Mucosa of stomach (tissue), 1 donor: ENCODE measurements around the gene DYNLT3.

Source experiments
- H3K27me3 ChIP-seq: one replicate; pipeline ENCODE4 v1.7.0; 2013; ENCODE audit warnings: mild to moderate bottlenecking, low read length; ENCODE audit not compliant: control insufficient read depth, insufficient read depth
- H3K36me3 ChIP-seq: one replicate; pipeline ENCODE4 v1.7.0; 2013; ENCODE audit warnings: low read length; ENCODE audit not compliant: control insufficient read depth, insufficient read depth
- H3K4me1 ChIP-seq: one replicate; pipeline ENCODE4 v1.7.0; 2013; ENCODE audit warnings: mild to moderate bottlenecking, low read length; ENCODE audit not compliant: control insufficient read depth, insufficient read depth
- H3K4me3 ChIP-seq: one replicate; pipeline ENCODE4 v1.7.0; 2013; ENCODE audit warnings: low read length
- H3K9ac ChIP-seq: one replicate; pipeline ENCODE4 v1.7.0; 2013; ENCODE audit warnings: mild to moderate bottlenecking, low read length, moderate library complexity
- H3K9me3 ChIP-seq: one replicate; pipeline ENCODE4 v1.7.0; 2013; ENCODE audit warnings: mild to moderate bottlenecking, low read length, moderate library complexity; ENCODE audit not compliant: control insufficient read depth
- donor health status: Pancreatic carcinoma.

The DYNLT3 gene, protein sequence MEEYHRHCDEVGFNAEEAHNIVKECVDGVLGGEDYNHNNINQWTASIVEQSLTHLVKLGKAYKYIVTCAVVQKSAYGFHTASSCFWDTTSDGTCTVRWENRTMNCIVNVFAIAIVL

GRCh38 chrX:37846934-37847732, at the start of gene DYNLT3:
Gene DYNLT3 (minus strand): TSS chrX:37847571. CDS start chrX:37847510, 61 bp downstream.
- peak within 1 kb of the TSS; percentile 86 for H3K9ac ChIP-seq

DNA sequence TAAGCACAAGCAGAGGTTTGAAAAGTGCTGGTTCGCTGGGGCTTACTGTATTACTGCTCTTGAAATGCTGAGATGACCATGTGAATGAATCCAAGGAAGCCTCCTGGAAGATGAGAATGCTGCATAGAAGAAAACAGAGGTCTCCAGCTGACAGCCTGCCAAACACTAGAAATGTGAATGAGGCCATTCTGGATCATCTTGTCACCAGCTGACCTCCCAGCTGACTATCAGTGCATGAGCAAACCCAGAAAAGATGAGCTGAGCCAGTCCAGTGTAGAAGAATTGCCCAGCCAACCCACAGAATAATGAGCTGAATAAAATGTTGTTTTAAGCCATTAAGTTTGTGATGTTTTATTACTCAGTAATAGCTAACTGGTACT, 49.1 kb upstream of the DYNLT3 start:
- H3K4me3 ChIP-seq, result no peak overlapping the region
- H3K27me3 ChIP-seq, result no peaks in the 10 kb centered on the region
- no peaks in the 10 kb centered on the region for H3K4me1 ChIP-seq
- H3K36me3 ChIP-seq, result no peaks in the 10 kb centered on the region
- no peak overlapping the region for H3K9ac ChIP-seq
- no peaks in the 10 kb centered on the region for H3K9me3 ChIP-seq

More at GRCh38 chrX:37846934-37847732, at the start of gene DYNLT3:
- peak within 1 kb of the TSS; percentile 28 for H3K4me3 ChIP-seq
- no peaks in the 10 kb centered on the region for H3K36me3 ChIP-seq
- H3K9me3 ChIP-seq, result no peaks in the 10 kb centered on the region
- no peaks in the 10 kb centered on the region for H3K4me1 ChIP-seq
- H3K27me3 ChIP-seq, result no peaks in the 10 kb centered on the region

GRCh38 chrX:37895795-37896510, 48.6 kb upstream of the DYNLT3 start:
- H3K36me3 ChIP-seq, result no peaks in the 10 kb centered on the region
- no peaks in the 10 kb centered on the region for H3K9me3 ChIP-seq
- no peak overlapping the region for H3K9ac ChIP-seq
- H3K27me3 ChIP-seq, result no peaks in the 10 kb centered on the region
- no peaks in the 10 kb centered on the region for H3K4me1 ChIP-seq
- no peak overlapping the region for H3K4me3 ChIP-seq

DNA sequence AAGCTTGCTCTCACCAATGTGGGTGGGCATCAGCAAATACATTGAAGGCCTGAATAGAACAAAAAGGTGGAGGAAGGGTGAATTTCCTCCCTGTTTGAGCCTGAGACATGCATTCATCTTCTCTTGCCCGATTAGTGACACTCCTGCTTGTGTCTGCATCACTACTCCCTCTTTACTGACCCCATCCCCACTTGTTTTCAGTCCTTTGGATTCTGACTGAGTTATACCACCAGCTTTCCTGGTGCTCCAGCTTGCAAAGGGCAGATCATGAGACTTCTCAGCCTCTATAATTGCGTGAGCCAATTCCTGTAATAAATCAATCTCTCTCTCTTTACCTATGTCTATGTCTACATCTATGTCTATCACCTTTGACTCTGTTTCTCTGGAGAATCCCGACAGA, 47.4 kb upstream of the DYNLT3 start:
- no peaks in the 10 kb centered on the region for H3K27me3 ChIP-seq

DNA sequence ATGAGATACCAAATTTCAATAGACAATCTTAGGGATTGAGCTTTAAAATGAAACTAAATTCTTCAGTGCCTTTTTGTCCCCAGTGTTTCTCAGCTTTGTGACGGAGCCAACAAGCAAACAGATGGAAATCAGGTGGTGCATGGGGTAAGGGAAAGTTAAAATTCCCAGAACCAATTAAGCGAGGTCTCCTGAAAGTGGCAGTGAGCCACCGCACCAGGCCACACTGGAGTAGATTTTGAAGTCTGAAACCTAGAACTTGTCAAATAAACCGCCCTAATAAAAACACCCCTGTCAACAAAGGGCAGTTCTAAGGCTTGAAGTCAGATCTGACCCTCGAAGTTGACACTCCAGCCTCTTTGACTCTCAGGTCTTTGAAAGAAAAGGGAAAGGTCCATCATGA, 40.6 kb upstream of the DYNLT3 start:
- Histone ChIP-seq H3K27me3 (no peaks in the 10 kb centered on the region), H3K4me3 (no peak overlapping the region), H3K36me3 (no peaks in the 10 kb centered on the region), H3K4me1 (no peaks in the 10 kb centered on the region), H3K9me3 (no peaks in the 10 kb centered on the region), H3K9ac (no peak overlapping the region)

More for the DNA sequence above, 47.4 kb upstream of the DYNLT3 start:
- Histone ChIP-seq H3K9ac (no peak overlapping the region), H3K4me1 (no peaks in the 10 kb centered on the region), H3K9me3 (no peaks in the 10 kb centered on the region), H3K4me3 (no peak overlapping the region), H3K36me3 (no peaks in the 10 kb centered on the region)

- Histone ChIP-seq H3K4me3 (no peak overlapping the region), H3K4me1 (no peaks in the 10 kb centered on the region), H3K27me3 (no peaks in the 10 kb centered on the region), H3K9ac (no peak overlapping the region), H3K36me3 (no peaks in the 10 kb centered on the region), H3K9me3 (no peaks in the 10 kb centered on the region)
Measured at GRCh38 chrX:37887347-37887746, 40.0 kb upstream of the DYNLT3 start.

- Histone ChIP-seq H3K4me1 (no peaks in the 10 kb centered on the region), H3K27me3 (no peaks in the 10 kb centered on the region), H3K9me3 (no peaks in the 10 kb centered on the region)
Measured at GRCh38 chrX:37883196-37883595, 35.8 kb upstream of the DYNLT3 start.

GRCh38 chrX:37879692-37880091, 32.3 kb upstream of the DYNLT3 start:
- no peaks in the 10 kb centered on the region for H3K27me3 ChIP-seq
- H3K4me1 ChIP-seq, result no peaks in the 10 kb centered on the region
- H3K9ac ChIP-seq, result no peak overlapping the region
- H3K4me3 ChIP-seq, result no peak overlapping the region
- no peaks in the 10 kb centered on the region for H3K36me3 ChIP-seq
- H3K9me3 ChIP-seq, result no peaks in the 10 kb centered on the region

More at GRCh38 chrX:37883196-37883595, 35.8 kb upstream of the DYNLT3 start:
- no peak overlapping the region for H3K4me3 ChIP-seq
- no peaks in the 10 kb centered on the region for H3K36me3 ChIP-seq
- no peak overlapping the region for H3K9ac ChIP-seq

DNA sequence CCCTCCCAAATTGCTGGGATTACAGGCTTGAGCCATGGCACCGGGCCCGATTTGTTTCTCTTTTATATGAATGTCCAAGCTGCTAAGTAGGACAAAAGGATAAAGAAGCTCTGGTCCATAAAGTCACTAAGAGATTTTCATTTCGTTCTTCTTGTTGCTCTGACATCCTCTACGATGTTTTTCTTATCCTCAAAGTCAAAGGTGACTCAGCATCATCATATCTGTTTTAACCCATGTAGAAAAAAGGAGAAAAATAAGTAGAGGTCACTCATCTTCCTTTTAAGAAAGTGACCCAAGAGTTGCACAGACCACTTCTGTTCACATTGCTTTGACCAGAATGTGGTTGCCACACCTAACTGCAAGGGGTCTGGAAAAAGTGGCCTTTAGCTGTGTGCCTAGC, 29.3 kb upstream of the DYNLT3 start:
- H3K4me3 ChIP-seq, result no peak overlapping the region
- H3K36me3 ChIP-seq, result no peaks in the 10 kb centered on the region
- H3K9ac ChIP-seq, result no peak overlapping the region
- H3K27me3 ChIP-seq, result no peaks in the 10 kb centered on the region
- no peaks in the 10 kb centered on the region for H3K4me1 ChIP-seq
- H3K9me3 ChIP-seq, result no peaks in the 10 kb centered on the region

GRCh38 chrX:37875675-37876074, 28.3 kb upstream of the DYNLT3 start:
- Histone ChIP-seq H3K4me3 (no peak overlapping the region), H3K9ac (no peak overlapping the region), H3K27me3 (no peaks in the 10 kb centered on the region), H3K9me3 (no peaks in the 10 kb centered on the region), H3K4me1 (no peaks in the 10 kb centered on the region), H3K36me3 (no peaks in the 10 kb centered on the region)

DNA sequence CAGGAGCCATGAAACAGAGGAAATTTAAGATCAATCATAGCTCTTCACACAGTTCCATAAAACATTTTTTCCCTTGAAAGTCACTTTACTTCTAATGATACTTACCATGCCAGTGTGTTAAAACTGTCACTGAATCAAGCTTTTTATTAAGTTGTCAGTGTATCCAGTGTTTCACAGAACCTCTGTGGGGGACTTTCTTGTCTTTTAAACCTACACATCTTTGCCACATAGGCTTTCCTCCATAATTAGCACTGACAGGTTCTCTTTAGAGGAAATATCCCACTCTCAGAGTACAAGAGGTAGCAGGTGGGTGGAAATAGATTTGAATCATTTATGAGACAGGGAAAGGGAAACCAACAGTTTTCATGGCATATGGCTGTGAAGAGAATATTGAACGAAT, 25.8 kb upstream of the DYNLT3 start:
- Histone ChIP-seq H3K9ac (no peak overlapping the region), H3K27me3 (no peaks in the 10 kb centered on the region), H3K9me3 (no peaks in the 10 kb centered on the region)

DNA sequence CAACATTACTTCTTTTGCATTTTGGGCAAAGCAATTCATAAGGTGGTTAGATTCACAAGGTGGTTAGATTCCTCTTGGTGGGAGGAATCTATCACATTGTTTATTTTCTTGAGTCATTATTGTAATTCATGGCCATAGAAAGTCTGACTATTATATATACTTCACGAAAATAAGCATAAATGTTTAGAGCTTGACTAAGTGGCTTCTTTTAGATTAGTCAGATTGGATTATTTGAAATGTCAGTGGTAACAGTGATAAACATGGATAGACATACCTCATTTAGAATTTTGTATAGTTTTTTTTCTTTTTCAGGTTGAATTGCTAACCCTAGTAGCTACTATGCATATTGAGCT, 24.9 kb upstream of the DYNLT3 start:
- Histone ChIP-seq H3K4me1 (no peaks in the 10 kb centered on the region), H3K9me3 (no peaks in the 10 kb centered on the region), H3K27me3 (no peaks in the 10 kb centered on the region), H3K9ac (no peak overlapping the region), H3K4me3 (no peak overlapping the region), H3K36me3 (no peaks in the 10 kb centered on the region)

More for the DNA sequence above, 25.8 kb upstream of the DYNLT3 start:
- no peaks in the 10 kb centered on the region for H3K4me1 ChIP-seq
- H3K4me3 ChIP-seq, result no peak overlapping the region
- H3K36me3 ChIP-seq, result no peaks in the 10 kb centered on the region
